ENCODE data around the gene MCL1.
"Not testable (repeated sequence)": the region's sequence is repeated elsewhere in the genome, so short reads cannot be mapped to it uniquely, and the experiment has no call there.

MCL1 gene

GRCh38 chr1:150568594-150568966, 10.8 kb downstream of the MCL1 start:
- DNase-seq (ENCODE audit: low spot score) = no peak

- no peak for DNase-seq (ENCODE audit: low spot score)
These were observed 11.5 kb downstream of the MCL1 start for GRCh38 chr1:150567717-150568593.

GRCh38 chr1:150567341-150567716, 12.1 kb downstream of the MCL1 start:
- DNase-seq (ENCODE audit: low spot score) = no peak

GRCh38 chr1:150566589-150567340, 12.6 kb downstream of the MCL1 start:
- DNase-seq (ENCODE audit: low spot score) = no peak

- not testable (repeated sequence) for DNase-seq (ENCODE audit: low spot score)
These were observed 14.0 kb downstream of the MCL1 start for GRCh38 chr1:150565240-150565991.

- no peak for DNase-seq (ENCODE audit: low spot score)
These were observed 15.1 kb downstream of the MCL1 start for GRCh38 chr1:150564051-150564991.

GRCh38 chr1:150563340-150564038, 15.9 kb downstream of the MCL1 start:
- DNase-seq (ENCODE audit: low spot score) = no peak

- no peak for DNase-seq (ENCODE audit: low spot score)
These were observed 16.7 kb downstream of the MCL1 start for GRCh38 chr1:150562446-150563339.

- DNase-seq (ENCODE audit: low spot score) = peak; percentile 86
These were observed 17.4 kb downstream of the MCL1 start for GRCh38 chr1:150561974-150562445.

GRCh38 chr1:150561254-150561973, 18.0 kb downstream of the MCL1 start:
- DNase-seq (ENCODE audit: low spot score) = peak; percentile 98

GRCh38 chr1:150560576-150561253, 18.7 kb downstream of the MCL1 start:
- DNase-seq (ENCODE audit: low spot score) = peak; percentile 85

GRCh38 chr1:150560011-150560438, 19.4 kb downstream of the MCL1 start:
- no peak for DNase-seq (ENCODE audit: low spot score)

- no peak for DNase-seq (ENCODE audit: low spot score)
These were observed 19.8 kb downstream of the MCL1 start for GRCh38 chr1:150559656-150560010.

- no peak for DNase-seq (ENCODE audit: low spot score)
These were observed 20.4 kb downstream of the MCL1 start for GRCh38 chr1:150558761-150559655.

GRCh38 chr1:150558303-150558704, 21.1 kb downstream of the MCL1 start:
- no peak for DNase-seq (ENCODE audit: low spot score)

- no peak for DNase-seq (ENCODE audit: low spot score)
These were observed 21.6 kb downstream of the MCL1 start for GRCh38 chr1:150557813-150558212.

GRCh38 chr1:150557065-150557600, 22.3 kb downstream of the MCL1 start:
- DNase-seq (ENCODE audit: low spot score) = no peak

Data from COLO829 (cell line).